ENCODE results near the gene ABL1.

The ABL1 gene

GRCh38 chr9:130870491-130871381, 35.7 kb downstream of the ABL1 start:
- no peak overlapping the region for H3K4me3 ChIP-seq (ENCODE audit: low read length)
- TF ChIP-seq, protein P1, sequence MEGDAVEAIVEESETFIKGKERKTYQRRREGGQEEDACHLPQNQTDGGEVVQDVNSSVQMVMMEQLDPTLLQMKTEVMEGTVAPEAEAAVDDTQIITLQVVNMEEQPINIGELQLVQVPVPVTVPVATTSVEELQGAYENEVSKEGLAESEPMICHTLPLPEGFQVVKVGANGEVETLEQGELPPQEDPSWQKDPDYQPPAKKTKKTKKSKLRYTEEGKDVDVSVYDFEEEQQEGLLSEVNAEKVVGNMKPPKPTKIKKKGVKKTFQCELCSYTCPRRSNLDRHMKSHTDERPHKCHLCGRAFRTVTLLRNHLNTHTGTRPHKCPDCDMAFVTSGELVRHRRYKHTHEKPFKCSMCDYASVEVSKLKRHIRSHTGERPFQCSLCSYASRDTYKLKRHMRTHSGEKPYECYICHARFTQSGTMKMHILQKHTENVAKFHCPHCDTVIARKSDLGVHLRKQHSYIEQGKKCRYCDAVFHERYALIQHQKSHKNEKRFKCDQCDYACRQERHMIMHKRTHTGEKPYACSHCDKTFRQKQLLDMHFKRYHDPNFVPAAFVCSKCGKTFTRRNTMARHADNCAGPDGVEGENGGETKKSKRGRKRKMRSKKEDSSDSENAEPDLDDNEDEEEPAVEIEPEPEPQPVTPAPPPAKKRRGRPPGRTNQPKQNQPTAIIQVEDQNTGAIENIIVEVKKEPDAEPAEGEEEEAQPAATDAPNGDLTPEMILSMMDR (conservative IDR thresholded peaks at IDR 0.05; ENCODE audit: low read depth, low read length) = no peak
- no peak for DNase-seq (ENCODE audit: low read depth)

DNA sequence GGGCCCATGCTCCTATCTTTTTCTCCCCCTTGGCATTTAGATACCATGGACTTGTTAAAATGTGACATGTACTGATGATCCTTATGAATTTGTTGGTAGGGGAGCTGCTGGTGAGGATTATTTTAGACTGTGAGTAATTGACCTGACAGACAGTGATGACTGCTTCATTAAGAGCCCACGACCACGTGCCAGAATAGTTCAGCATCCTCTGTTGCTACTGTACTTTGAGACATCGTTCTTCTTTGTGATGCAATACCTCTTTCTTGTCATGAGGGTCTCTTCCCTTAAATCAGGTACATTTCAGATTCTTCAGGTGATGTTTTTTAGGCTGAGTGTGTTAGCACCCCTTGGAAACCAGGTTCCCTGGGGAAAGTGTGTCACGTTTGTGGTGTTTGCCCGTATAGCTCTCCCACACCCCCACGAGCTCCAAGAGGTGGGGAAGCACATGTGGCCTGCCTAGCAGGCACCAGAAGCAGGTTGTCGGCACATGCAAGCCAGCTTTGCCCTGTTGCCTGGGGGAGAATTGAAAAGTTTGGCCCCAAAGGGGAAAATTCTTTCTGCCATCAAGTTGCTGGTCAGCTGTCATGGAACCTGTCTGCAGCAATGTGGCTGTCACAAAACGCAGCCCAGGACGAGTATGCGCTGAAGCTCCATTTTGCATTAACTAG, 36.5 kb downstream of the ABL1 start:
- no peak for DNase-seq (ENCODE audit: low read depth)
- TF ChIP-seq, protein P1 (conservative IDR thresholded peaks at IDR 0.05; ENCODE audit: low read depth, low read length) = no peak
- H3K4me3 ChIP-seq (ENCODE audit: low read length) = no peak overlapping the region

DNA sequence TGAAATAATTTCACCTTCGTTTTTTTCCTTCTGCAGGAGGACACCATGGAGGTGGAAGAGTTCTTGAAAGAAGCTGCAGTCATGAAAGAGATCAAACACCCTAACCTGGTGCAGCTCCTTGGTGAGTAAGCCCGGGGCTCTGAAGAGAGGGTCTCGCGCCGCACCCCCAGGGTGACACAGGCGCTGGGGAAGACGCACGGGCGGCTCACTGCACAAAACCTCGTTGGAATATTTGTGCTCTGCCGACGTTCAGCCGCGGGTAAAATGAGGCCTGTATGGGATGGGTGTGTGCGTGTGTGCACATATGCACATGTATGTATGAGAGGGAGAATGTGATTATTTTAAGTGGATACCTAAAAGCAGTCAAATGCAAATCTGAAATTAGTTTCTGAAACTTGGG, 37.0 kb downstream of the ABL1 start:
- no peak overlapping the region for H3K4me3 ChIP-seq (ENCODE audit: low read length)
- TF ChIP-seq, protein P1 (conservative IDR thresholded peaks at IDR 0.05; ENCODE audit: low read depth, low read length) = no peak
- DNase-seq (ENCODE audit: low read depth) = no peak

DNA sequence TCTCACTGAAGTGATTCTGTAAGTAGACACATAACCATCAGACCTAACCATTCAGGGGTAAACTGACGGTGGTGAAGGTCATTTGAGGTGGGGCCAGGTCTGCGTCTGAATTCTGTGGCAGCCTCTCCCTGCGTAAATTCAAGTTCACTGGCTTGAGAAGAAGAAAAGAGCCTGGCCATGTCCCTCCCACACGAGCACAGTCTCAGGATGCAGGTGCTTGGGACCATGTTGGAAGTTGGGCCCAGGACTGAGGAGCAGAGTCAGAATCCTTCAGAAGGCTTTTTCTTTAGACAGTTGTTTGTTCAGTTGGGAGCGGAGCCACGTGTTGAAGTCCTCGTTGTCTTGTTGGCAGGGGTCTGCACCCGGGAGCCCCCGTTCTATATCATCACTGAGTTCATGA, 37.5 kb downstream of the ABL1 start:
- no peak for DNase-seq (ENCODE audit: low read depth)
- no peak overlapping the region for H3K4me3 ChIP-seq (ENCODE audit: low read length)
- TF ChIP-seq, protein P1 (conservative IDR thresholded peaks at IDR 0.05; ENCODE audit: low read depth, low read length) = no peak

- DNase-seq (ENCODE audit: low read depth) = no peak
- TF ChIP-seq, protein P1 (conservative IDR thresholded peaks at IDR 0.05; ENCODE audit: low read depth, low read length) = no peak
- H3K4me3 ChIP-seq (ENCODE audit: low read length) = no peak overlapping the region
Measured at GRCh38 chr9:130872912-130873503, 38.0 kb downstream of the ABL1 start.

DNA sequence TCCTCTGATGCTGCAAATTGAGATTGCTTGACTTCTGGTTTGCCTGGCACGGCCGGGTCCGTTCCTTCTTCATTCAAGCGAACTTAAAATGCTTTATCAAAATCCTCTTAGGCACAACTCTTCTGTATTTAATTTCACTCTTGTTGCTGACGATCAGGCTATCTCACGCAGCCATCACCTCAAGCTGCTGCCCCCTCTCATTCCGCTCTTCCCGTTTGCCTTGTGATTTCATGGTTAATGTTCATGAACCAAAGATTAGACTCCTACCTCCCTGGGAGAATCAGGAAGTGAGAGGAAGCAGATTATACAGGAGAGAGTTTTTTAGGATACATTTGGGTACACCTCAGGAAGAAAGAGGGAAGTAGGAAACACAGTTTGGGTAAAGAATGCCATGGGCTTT, 38.9 kb downstream of the ABL1 start:
- TF ChIP-seq, protein P1 (conservative IDR thresholded peaks at IDR 0.05; ENCODE audit: low read depth, low read length) = no peak
- no peak for DNase-seq (ENCODE audit: low read depth)
- H3K4me3 ChIP-seq (ENCODE audit: low read length) = no peak overlapping the region
